ENCODE results near the gene KIF3A. TPM values are rescaled to one million over a fixed set of nuclear protein-coding genes. Genes with fewer than 3 reads are reported as not detected.

Gene KIF3A
- total and polyA plus RNA-seq, 2 of the 8 experiments (the other 6 are each of a cell fraction or from before 2014, with no cell fraction given) = 3.1 to 13.1 TPM

- H3K14ac ChIP-seq (ENCODE audit: insufficient read length) = no peak overlapping the region
- H2BK120ac ChIP-seq (replicated peaks; ENCODE audit: low read depth, low read length) = no peak overlapping the region
- no peak overlapping the region for H4K8ac ChIP-seq (ENCODE audit: extremely low read depth, insufficient read depth, low read length)
- H2BK20ac ChIP-seq (ENCODE audit: low read length) = no peak overlapping the region
- H3K56ac ChIP-seq (replicated peaks; ENCODE audit: insufficient read length, low read depth, low read length) = no peak overlapping the region
- FAIRE-seq (no peak), DNase-seq (ENCODE audit: low read depth in 1 of 2, low spot score in 2 of 2) (no peak)
- H2AFZ ChIP-seq (ENCODE audit: low read length) = no peak overlapping the region
- H3K79me2 ChIP-seq (ENCODE audit: control insufficient read depth in 1 of 2, insufficient read depth in 2 of 2, low read length in 2 of 2) = no peaks in the 10 kb centered on the region
- H2BK5ac ChIP-seq (ENCODE audit: low read depth, low read length) = no peak overlapping the region
- POLR2A ChIA-PET (ENCODE audit: partially characterized antibody) = interaction anchor here (0.7 kb wide), 1 partner anchor 162 kb away, joined by 3 read pairs; no protein-coding TSS in a partner anchor
- no peaks in the 10 kb centered on the region for H3K9me3 ChIP-seq (ENCODE audit: insufficient read depth in 2 of 2, low read depth in 1 of 2, low read length in 1 of 2)
- no peaks in the 10 kb centered on the region for H4K20me1 ChIP-seq (replicated peaks in 1 of 2; ENCODE audit: control insufficient read depth in 1 of 2, insufficient read depth in 2 of 2, low read length in 2 of 2)
- H3K9ac ChIP-seq (replicated peaks in 1 of 4; ENCODE audit: extremely low read depth in 1 of 4, low read depth in 3 of 4, low read length in 3 of 4) = no peak overlapping the region
- no peak overlapping the region for H3K4ac ChIP-seq (replicated peaks; ENCODE audit: insufficient read length, low read depth, low read length)
- H3K23me2 ChIP-seq (ENCODE audit: low read depth, low read length) = no peaks in the 10 kb centered on the region
- no peak overlapping the region for H3K4me2 ChIP-seq (ENCODE audit: insufficient read depth in 1 of 2, low read depth in 2 of 2, low read length in 2 of 2)
- no peak overlapping the region for H3K18ac ChIP-seq (ENCODE audit: extremely low read depth, low read length)
- H2BK12ac ChIP-seq (ENCODE audit: low read depth, low read length) = no peak overlapping the region
- H4K91ac ChIP-seq (replicated peaks; ENCODE audit: insufficient read length, low read length) = no peak overlapping the region
- no peaks in the 10 kb centered on the region for H3K27me3 ChIP-seq (replicated peaks in 1 of 4; ENCODE audit: control insufficient read depth in 3 of 4, extremely low read depth in 1 of 4, insufficient read depth in 3 of 4, low read length in 3 of 4)
- no peak overlapping the region for H3K27ac ChIP-seq (ENCODE audit: low read depth, low read length)
- H3K4me3 ChIP-seq (ENCODE audit: extremely low read depth in 1 of 4, insufficient read depth in 2 of 4, low read depth in 3 of 4, low read length in 4 of 4) = no peak overlapping the region
- H3K23ac ChIP-seq (ENCODE audit: insufficient read length) = no peak overlapping the region
- H3K79me1 ChIP-seq (ENCODE audit: low read depth, low read length) = no peaks in the 10 kb centered on the region
- peaks cover 0 to 3% (median 0%) of the 10 kb centered on the region in 4 experiments; a peak in 1 of 8 replicates for H3K36me3 ChIP-seq (ENCODE audit: control insufficient read depth in 2 of 4, insufficient read depth in 4 of 4, low read length in 3 of 4)
- H2BK15ac ChIP-seq (ENCODE audit: low read length) = no peak overlapping the region
- no peaks in the 10 kb centered on the region for H3K4me1 ChIP-seq (replicated peaks in 1 of 4; ENCODE audit: control insufficient read depth in 3 of 4, insufficient read depth in 4 of 4, low read length in 3 of 4)
- H2AK5ac ChIP-seq (ENCODE audit: low read depth, low read length) = no peak overlapping the region
- CTCF ChIA-PET (ENCODE audit: partially characterized antibody) = interaction anchor here (0.7 to 1.5 kb wide), 5 partner anchors 10 to 470 kb away, joined by 3 to 7 read pairs (median 3); no protein-coding TSS in a partner anchor
- no peak overlapping the region for H4K5ac ChIP-seq (ENCODE audit: insufficient read length, low read depth, low read length)
- no peak for TF ChIP-seq RNF2 (IDR thresholded peaks at IDR 0.05; ENCODE audit: borderline replicate concordance, low read depth, low read length, missing control alignments, poor library complexity, severe bottlenecking)
These were observed 28.7 kb downstream of the KIF3A start for GRCh38 chr5:132708645-132709044.
